PC-9 (cell line): ENCODE measurements around the gene NOP53.

Experiments used
- EZH2 ChIP-seq: fragments of 200-600 bp; sonication (generic); IDR thresholded peaks from 2 replicates; pipeline ENCODE4 v1.8.0; 2017; ENCODE audit warnings: antibody characterized with exemption, low read depth
- TF ChIP-seq, protein P1 (sequence below): fragments of 200-600 bp; sonication (generic); conservative IDR thresholded peaks from 2 replicates; pipeline ENCODE4 v1.6.1; 2017; ENCODE audit warnings: mixed run types, antibody characterized with exemption, mild to moderate bottlenecking, moderate library complexity

DNA sequence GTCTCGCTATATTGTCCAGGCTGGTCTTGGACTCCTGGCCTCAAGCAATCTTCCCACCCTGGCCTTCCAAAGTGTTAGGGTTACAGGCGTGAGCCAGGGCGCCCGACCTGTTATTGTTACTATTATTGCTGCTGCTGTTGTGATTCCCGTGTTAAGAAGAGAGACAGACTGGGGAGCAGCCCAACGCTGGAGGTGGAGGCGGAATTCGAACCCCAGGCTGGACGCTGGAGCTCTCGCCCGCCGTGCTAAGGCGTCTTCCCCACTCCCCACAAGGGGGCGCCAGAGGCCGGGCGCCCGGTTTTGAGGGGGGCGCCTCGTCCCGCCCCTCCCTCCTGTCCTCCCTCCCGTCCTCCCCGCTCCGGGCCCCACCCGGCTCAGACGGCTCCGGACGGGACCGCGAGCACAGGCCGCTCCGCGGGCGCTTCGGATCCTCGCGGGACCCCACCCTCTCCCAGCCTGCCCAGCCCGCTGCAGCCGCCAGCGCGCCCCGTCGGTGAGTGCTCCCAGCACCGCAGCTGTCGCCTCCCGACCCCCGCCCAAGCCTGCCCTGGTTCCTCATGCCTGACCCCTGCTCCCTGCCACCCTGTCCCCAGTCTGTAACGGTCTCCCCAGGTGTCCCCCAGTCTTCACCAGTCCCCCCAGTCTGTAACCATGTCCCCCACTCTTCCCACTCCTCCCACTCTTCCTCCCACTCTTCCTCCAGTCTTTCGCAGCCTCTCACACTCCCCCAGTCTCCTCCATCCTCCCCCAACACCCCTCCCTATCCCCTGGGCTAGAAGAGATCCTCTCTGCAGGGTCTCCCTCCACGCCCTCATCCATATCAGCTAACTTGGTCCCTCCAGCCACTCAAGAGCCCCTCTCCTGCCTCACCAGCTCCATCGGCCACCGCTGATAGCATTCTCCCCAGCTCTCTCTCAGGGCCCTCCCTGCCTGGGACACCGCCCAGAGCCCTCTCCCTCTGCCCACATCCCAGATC lies 32.0 kb upstream of the NOP53 start, which contains the start of gene EHD2:
- TF ChIP-seq, protein P1, sequence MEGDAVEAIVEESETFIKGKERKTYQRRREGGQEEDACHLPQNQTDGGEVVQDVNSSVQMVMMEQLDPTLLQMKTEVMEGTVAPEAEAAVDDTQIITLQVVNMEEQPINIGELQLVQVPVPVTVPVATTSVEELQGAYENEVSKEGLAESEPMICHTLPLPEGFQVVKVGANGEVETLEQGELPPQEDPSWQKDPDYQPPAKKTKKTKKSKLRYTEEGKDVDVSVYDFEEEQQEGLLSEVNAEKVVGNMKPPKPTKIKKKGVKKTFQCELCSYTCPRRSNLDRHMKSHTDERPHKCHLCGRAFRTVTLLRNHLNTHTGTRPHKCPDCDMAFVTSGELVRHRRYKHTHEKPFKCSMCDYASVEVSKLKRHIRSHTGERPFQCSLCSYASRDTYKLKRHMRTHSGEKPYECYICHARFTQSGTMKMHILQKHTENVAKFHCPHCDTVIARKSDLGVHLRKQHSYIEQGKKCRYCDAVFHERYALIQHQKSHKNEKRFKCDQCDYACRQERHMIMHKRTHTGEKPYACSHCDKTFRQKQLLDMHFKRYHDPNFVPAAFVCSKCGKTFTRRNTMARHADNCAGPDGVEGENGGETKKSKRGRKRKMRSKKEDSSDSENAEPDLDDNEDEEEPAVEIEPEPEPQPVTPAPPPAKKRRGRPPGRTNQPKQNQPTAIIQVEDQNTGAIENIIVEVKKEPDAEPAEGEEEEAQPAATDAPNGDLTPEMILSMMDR, result peak; percentile 94
- no peak for TF ChIP-seq EZH2
